HG03575 (cell line): ENCODE results near the gene PSAT1.

Source experiments
- ATAC-seq: cut with Tn5 transposase; IDR thresholded peaks from one replicate; pipeline ENCODE4 v1.9.1; 2021; ENCODE audit not compliant: unreplicated experiment, insufficient number of reproducible peaks, low FRiP score; ENCODE audit errors: extremely low read depth

PSAT1 gene

DNA sequence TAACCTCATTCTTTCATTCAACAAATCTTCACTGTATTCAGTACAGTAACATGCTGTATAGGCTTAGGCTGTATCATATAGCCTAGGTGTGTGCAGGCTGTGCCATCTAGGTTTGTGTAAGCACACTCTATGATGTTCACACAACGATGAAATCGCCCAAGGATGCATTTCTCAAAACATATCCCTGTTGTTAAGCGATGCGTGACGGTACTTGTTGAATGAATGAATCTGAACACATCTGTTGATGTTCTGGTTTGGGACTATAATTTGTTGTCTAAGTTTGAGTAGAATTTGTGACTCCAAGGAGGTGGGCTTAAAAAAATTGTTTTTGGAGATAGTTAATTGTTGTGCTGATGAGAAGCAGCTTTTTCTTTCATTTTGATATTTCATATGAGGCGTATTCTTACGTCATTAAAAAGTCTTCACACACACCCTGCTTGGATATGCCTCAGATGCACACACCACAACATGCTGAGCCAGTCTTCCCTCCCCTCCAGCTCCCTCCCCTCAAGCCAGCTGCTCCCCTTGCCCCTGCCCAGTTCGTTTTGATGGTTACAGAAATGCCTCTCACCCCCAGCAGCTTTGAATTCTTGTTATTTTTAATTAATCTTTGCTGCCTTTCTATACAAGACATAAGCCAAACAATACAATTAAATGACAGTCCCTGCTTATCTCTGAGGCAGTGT, 5.5 kb upstream of the PSAT1 start:
- no peak for ATAC-seq

DNA sequence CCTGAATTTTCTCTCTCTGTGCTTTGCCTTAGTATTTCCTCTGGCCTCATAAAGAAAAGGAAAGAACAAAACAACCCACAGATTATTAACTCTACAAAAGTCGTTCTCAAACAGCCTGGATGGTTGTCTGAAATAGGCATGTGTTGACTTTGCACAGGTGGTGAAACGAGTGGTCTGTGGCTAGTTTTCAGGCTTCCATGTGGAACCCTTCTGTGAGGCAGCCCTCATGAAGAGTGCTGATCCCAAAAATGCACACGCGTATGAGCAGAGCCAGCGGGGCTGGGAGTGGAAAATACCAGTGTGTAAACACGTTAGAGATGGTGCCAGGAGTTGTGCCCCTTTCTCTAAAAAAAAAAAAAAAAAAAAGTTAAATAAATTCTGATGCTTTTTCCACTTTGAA, 4.9 kb upstream of the PSAT1 start:
- ATAC-seq = no peak

DNA sequence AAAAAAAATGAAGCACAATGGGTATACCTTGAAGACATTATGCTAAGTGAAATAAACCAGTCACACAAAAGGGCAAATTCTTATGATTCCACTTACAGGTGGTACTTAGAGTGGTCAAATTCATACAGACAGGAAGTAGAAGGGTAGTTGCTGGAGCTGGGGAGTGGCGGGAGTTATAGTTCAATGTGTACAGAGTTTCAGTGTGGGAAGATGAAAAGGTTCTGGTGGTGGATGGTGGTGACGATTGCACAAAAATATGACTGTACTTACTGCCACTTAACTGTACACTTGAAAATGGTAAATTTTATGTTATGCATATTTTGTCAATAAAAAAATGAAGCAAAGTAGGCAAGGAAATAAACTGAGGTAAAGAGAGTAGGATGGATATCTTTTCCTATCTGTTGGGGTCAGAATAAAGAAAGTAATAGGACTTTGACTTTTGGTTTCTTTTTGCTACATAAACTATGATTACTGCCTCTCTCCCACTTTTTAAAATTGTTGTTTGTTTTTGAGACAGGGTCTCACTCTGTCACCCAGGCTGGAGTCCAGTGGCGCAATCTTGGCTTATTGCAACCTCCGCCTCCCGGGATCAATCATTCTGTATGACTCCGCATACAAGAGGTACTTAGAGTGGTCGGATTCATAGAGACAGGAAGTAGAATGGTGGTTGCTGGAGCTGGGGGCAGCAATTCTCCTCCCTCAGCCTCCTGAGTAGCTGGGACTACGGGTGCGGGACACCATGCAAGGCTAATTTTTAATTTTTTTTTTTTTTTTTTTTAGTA, 4.0 kb upstream of the PSAT1 start:
- no peak for ATAC-seq

DNA sequence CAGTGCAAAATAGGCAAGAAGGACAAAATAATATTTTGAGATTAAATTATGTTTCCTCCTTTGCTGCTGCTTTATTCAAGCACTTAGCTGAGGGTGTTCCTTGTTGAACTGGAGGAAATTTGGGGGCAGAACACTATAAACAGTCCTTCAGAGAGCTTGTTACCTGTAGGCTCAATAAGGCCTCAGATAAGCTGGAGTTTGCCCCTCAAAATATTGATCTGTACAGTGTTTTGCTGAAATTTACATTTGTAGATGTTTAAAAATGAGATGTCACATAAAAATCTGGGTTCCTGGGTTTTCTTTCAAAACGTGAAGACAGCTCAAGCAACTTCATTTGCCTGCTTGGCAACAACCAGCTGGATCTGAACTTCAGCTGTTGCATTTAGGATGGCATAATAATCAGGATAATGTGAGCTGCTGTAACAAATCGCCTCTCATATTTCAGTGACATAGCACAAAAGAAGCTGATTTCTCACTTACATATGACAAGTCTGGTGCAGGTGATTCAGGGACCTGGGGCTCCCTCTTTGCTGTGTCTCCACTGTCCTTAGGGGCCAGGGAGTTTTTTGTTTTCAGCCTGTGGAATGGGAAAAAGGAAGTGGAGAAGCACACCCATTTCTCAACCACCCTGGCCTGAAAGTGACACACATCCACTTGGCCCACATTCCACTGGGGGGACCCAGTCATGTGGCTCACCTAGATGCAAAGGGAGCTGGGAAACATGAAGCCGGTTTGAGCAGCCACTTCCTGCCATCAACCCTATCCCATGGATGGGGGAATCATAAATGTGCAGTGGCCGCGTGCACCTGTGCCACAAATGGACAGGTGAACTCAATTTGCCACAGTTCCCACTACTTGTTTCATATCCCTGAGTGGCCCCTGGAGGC, 2.4 kb upstream of the PSAT1 start:
- ATAC-seq = no peak

DNA sequence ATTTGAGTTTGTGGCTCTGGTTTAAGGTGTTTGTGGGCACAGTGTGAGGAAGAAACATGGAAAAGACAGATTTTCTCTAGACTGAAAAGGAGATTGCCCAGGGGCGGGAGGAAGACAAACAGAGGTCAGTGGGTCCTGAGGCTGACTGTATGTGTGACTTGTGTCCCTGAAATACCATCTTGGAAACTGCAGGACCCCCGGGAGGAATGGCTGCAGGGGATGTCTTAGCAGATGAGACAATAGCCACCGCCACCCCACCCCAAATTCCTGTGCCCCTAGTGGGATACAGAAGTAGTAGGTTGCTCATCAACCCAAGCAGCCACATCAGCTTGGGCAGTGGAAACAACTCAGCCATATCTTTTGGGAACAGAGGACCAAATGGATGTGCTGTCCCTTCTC, 1.7 kb upstream of the PSAT1 start:
- no peak for ATAC-seq

DNA sequence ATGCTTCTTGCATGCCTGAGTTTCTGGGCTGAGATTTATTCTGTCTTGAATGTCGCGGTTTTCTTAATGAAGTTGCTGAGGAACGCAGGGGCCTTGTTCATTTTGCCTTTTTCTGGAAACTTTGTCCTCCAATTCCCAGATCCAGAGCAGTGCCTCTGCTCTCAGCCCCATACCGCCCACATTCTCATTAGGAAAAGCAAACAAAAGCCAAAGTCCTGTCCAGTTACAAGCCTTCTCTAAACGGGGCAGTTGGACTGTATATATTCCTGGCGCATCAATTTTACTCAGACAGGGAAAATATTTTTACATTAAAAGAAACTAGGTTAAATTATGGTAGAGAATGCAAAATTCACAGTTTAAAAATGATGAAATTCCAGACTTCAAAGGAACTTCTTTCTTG, 1.2 kb upstream of the PSAT1 start:
- no peak for ATAC-seq

DNA sequence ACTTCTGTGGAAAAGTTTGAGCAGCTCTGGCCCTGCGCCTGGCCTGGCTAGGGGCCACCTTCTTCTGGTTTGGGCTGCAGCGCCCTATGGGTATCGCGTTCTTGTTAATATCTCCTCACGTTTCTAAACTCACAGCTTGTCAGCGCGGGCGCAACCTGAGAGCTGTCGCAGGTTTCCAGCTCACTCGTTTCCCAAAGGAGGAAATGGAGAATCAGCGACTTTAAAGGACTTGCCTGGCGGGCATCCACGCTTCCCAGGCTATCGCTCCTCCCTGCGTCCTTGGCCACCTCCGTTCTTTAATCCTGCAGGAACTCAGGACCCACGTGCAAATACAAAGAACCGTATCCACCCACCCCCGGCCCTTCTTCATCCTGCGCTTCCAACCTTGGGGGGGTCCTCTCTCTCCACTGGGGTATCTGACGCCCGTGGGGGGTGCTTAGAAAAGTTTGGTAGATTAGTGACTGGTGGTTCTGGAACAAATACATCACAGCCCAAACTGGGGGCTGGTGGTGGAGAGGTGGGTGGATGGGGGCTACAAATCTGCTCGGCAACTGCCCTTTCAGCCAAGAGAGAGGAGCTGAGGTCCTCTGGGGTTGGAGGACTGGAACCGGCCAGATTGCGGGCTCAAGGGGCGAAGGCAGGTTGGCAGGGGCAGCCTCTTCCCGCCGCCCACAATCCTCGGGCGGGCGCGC, 578 bp upstream of the PSAT1 start:
- no peak for ATAC-seq

DNA sequence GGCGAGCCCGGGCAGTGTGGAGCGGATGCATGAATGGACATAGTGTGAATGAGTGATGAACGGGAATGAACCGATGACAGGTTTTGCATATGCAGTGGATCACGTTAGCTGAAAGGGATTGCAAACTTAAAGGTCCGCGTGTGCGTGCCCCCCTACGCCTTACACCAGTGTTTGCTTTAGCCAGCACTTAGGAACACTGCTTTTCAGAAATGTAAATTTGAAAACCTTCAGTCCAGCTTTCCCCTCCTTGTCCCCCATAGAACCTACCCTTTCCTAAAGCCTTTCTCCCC, 692 bp downstream of the PSAT1 start:
- peak; percentile 36 for ATAC-seq

DNA sequence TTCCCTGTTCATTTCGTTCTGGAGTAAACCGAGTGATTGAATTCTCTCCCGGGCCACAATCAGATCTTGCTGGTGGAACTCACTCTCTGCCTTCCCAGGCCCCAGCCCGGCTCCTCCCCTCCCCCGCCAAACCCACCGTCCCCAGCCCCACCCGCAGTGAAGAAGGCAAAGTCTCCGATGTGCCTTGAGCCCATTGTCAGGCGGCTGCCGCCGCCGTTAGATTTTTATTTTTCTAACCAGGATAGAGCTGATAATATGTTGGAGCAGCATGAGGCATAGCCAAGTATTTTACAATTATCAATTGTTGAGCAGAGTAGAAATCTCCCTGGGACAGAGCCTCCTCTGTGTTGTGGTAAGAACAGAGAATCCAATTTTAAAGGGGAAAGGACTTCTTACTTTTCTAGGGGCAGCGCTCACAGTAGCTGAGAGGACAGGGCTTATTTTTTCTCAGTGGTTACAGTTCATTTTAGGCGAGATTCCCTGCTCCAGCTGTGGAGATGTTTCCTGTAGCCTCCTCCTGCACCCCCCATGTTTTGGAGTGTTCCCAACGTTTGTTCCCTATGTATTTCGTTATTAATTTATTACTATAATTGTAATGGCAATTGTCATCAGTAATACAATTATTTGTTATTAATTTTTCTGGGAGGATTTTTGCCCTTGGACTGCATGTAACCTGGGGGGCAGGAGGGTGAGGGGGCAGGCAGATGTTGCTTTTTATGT, 1.3 kb downstream of the PSAT1 start:
- ATAC-seq = no peak

DNA sequence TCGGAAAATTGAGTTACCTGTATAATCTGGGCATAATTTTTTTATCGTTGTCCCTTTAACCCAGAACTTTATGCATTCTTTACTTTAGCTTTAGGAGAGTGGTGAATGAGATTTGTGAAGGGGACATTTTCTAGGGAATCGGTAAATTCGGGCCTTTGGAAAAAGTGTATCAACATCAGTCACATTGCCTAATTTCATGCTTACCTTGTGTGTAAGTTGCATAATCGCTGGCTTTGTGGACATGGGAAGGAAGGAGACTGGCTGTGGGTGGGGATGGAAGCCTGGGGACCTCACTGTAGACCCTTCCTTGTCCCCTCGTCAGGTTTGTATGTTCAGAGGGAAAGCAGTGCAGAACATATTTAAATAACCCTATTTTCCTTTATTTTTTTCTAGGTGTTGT, 3.3 kb downstream of the PSAT1 start:
- ATAC-seq = no peak

DNA sequence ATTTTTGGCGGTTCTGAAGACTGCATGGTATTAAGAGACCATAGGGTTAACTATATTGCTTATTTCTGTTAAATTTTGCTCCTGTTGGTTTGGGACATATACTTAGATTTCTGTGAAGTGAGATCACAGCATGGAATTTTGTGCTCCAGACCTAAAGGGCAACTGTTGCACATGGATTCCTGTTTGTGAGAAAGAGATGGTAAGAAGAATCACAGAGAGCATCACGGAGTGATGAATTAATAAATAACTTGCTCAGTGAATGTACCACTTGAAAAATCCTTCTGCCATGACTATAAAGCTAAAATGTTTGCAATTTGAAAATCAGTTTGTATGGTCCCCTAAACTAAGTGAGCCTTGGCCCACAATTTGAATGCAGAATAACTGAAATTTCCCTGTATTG, 4.5 kb downstream of the PSAT1 start:
- no peak for ATAC-seq

DNA sequence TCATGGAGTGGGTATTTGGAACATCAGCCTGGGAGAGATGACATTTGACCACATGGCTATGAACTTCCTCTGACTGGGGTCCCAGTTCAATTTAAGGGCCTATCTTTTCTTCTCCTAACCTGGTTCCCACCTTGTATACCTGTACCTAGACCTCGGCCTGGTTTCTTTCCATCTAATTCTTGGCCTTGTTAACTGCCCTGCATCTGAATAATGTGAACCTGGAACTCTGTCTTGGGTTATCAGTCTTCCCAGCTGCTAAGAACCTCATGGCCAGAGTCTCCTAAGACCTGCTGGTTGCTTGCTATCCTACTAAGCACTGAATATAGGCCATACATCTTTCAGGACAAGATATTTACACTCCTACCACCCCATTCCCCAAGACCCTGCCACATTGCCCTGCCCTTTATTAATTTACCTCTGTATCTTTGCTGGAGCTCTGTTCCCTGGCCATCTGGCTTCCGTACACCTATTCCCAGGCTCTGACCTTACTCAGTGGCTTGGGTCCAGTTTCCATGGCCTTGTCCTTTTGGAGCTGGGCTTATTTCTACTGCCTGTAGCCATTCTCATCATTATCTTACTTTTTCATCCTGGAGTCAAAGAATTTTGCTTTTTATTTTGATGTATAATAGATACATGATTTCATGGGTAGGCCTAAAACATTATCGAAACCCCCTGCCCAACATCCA, 6.6 kb downstream of the PSAT1 start:
- no peak for ATAC-seq

DNA sequence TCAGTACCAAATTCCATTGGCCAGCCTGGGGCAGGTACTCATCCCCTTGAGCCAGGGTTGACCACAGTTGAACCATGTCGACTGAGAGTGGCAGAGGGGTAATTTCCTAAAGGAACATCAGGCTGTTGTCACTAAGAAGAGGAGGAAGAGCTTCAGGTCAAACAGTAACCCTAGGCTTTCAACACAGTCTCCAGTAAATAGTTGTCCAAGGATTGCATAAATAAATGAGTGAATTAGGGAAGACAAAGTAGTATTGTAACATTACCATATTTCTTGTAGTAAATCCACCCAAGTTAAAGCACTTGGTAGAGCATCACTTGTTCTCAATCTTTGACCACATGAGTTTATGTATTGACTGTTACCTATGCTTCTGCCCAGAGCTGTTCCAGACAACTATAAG, 7.4 kb downstream of the PSAT1 start:
- ATAC-seq = no peak

DNA sequence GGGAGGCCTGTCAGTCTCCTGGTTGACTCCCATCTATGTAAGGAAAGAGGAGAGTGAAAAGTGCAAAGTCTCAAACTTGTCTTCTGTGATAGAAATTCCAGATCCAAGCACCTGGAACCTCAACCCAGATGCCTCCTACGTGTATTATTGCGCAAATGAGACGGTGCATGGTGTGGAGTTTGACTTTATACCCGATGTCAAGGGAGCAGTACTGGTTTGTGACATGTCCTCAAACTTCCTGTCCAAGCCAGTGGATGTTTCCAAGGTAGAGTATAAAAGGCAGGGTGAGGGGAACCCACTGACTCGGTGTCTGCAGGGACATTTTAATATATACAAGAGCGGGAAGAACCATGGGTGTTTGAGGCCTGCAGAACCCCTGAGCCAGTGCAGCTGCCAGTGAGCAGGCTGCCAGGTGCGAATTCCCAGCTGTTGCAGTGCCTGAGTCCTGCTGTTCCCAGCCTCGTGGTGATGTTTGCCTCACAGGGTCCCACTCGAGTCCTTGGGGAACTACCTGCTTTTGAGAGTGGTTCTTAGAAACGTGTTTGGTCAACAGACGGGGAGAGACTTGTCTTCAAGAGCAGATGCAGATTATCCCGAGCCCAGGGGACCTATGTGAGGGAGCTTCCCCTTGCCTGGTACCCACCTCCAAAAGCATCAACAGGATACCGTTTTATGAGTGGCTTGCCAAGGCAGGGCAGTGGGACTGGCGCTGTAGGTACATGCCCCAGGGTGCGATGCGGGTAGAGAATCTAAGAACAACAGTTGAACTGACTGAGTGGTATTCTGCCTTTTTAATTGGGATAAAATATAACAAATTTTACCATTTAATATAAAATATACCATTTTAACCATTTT, 9.5 kb downstream of the PSAT1 start:
- ATAC-seq = no peak

DNA sequence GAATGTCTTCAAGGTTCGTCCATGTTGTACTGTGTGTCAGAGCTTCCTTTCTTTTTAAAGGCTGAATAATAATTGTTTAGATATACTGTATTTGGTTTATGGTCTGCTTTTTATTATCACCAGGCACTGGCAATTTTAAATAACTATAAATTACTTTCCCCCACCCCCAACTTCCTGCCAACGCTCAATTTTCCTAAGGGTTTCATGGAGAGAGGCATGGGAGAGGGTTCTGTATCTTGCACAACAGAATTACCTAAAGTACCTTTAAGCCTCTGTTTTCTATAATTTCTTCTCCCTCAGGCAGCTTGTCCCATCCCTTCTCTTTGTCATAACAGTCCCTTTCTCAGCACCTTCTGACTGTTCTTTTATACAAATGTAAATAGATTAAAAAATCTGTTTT, 10.4 kb downstream of the PSAT1 start:
- no peak for ATAC-seq

DNA sequence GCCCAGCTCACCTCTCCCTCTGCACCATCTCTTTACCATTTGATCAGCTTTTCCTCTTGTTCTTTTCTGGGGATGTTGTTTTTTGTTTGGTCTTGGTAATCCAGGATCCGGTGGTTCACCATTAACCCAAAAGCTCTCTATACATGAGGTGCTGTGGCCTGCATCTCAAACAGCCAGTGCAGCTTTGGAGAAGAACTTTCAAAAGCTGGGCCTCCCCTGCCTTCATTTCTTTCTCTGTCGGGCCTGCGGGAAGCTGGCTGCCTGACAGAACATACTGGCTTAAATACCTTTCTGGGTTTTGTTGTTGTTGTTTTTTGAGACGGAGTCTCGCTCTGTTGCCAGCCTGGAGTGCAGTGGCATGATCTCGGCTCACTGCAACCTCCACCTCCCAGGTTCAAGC, 12.1 kb downstream of the PSAT1 start:
- no peak for ATAC-seq

DNA sequence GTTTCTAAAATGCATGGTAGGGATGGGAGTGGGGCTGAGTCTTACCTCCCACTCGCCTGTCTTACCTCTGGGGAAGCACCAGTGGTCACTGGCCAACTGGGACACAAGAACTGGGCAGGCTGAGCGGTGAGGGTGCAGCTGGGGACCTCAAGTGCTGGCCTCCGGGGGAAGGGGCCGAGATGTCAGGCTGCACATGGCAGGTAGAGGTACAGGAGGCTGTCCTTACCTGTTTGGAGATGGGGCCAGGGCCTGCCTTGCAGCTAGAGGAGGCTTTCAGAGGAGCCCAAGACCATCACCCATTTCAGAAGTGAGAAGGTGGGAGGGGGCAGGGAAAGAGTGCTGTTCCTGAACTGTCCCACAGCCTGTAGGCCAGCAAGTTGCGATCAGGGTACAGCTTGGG, 14.2 kb downstream of the PSAT1 start:
- ATAC-seq = no peak
